HG03558 (cell line): ENCODE results near the gene RGP1.
A peak's percentile ranks its signal among the peaks of the same experiment; 100 is the strongest.

Source experiments
- ATAC-seq: cut with Tn5 transposase; IDR thresholded peaks from one replicate; pipeline ENCODE4 v1.9.1; 2021; ENCODE audit warnings: moderate number of reproducible peaks; ENCODE audit not compliant: unreplicated experiment; ENCODE audit errors: extremely low read depth

RGP1 gene

GRCh38 chr9:35718721-35719511, 30.2 kb upstream of the RGP1 start:
- no peak for ATAC-seq

- no peak for ATAC-seq
Measured at GRCh38 chr9:35719546-35719945, 29.5 kb upstream of the RGP1 start.

GRCh38 chr9:35723426-35723825, 25.7 kb upstream of the RGP1 start:
- ATAC-seq = no peak

- ATAC-seq = no peak
Measured at GRCh38 chr9:35723908-35724307, 25.2 kb upstream of the RGP1 start.

- no peak for ATAC-seq
Measured at GRCh38 chr9:35725362-35725761, 23.7 kb upstream of the RGP1 start.

GRCh38 chr9:35726931-35727330, 22.2 kb upstream of the RGP1 start:
- no peak for ATAC-seq

GRCh38 chr9:35727676-35728040, 21.4 kb upstream of the RGP1 start:
- ATAC-seq = no peak

GRCh38 chr9:35728041-35728971, 20.8 kb upstream of the RGP1 start:
- ATAC-seq = no peak

GRCh38 chr9:35729101-35729500, 20.0 kb upstream of the RGP1 start:
- ATAC-seq = no peak

- ATAC-seq = no peak
Measured at GRCh38 chr9:35729700-35730485, 19.2 kb upstream of the RGP1 start.

- ATAC-seq = no peak
Measured at GRCh38 chr9:35730486-35730854, 18.6 kb upstream of the RGP1 start.

- no peak for ATAC-seq
Measured at GRCh38 chr9:35731415-35732184, 17.5 kb upstream of the RGP1 start.

GRCh38 chr9:35732185-35732799, 16.8 kb upstream of the RGP1 start, which contains the start of the genes CREB3 and TLN1:
Gene CREB3, plus strand, starts transcription at chr9:35732666. Its CDS starts 107 bp downstream, at chr9:35732773.
Gene TLN1, minus strand, starts transcription at chr9:35732195. Its CDS starts 6,501 bp downstream, at chr9:35725694.
- ATAC-seq = peak; percentile 56

GRCh38 chr9:35732800-35733541, 16.1 kb upstream of the RGP1 start:
- ATAC-seq = no peak

- ATAC-seq = no peak
Measured at GRCh38 chr9:35734096-35734495, 15.0 kb upstream of the RGP1 start.

GRCh38 chr9:35736201-35736633, 12.9 kb upstream of the RGP1 start:
- no peak for ATAC-seq

GRCh38 chr9:35737143-35737542, 11.9 kb upstream of the RGP1 start:
- no peak for ATAC-seq

- no peak for ATAC-seq
Measured at GRCh38 chr9:35738186-35738585, 10.9 kb upstream of the RGP1 start.

- no peak for ATAC-seq
Measured at GRCh38 chr9:35738924-35739323, 10.2 kb upstream of the RGP1 start.
